HEK293 (cell line): ENCODE results near the gene MACF1.

Source experiments
- CTCF ChIA-PET: fragments of 350-600 bp; formaldehyde crosslinking; extraction: SDS; loops from one replicate; lab custom pipeline; 2021; ENCODE audit warnings: antibody characterized with exemption; lab: Yijun Ruan, JAX
- POLR2A ChIA-PET: fragments of 300-600 bp; formaldehyde crosslinking; extraction: SDS; loops from one replicate; lab custom pipeline; 2020; ENCODE audit warnings: antibody characterized with exemption, inconsistent platforms; lab: Yijun Ruan, JAX
- H3K27ac ChIP-seq: fragments of 200-500 bp; sonication (Bioruptor generic); 2 replicates; pipeline ENCODE4 v1.5.1; 2014; ENCODE audit warnings: low read depth, low read length, control low read depth, inconsistent platforms; ENCODE audit errors: extremely low read depth
- H3K36me3 ChIP-seq, 2 experiments: fragments of 200-500 bp in 1 of 2; sonication (Bioruptor generic) in 1 of 2; 1 replicate in 1 of 2; 2 replicates in 1 of 2; pipeline ENCODE4 v1.5.1; 2014 to 2017; ENCODE audit warnings: inconsistent platforms in 2 of 2, low read length in 2 of 2; ENCODE audit not compliant: control insufficient read depth in 2 of 2, insufficient read depth in 1 of 2
- H3K4me1 ChIP-seq: fragments of 200-500 bp; sonication (Bioruptor generic); 2 replicates; pipeline ENCODE4 v1.5.1; 2014; ENCODE audit warnings: mild to moderate bottlenecking, low read length, inconsistent platforms; ENCODE audit not compliant: control insufficient read depth, insufficient read depth
- H3K4me3 ChIP-seq: 2 replicates; pipeline ENCODE4 v1.5.1; 2011; ENCODE audit warnings: low read depth, mild to moderate bottlenecking, control low read depth, low read length, moderate library complexity
- H3K9me3 ChIP-seq: fragments of 200-500 bp; sonication (Bioruptor generic); 2 replicates; pipeline ENCODE4 v1.5.1; 2014; ENCODE audit warnings: low read depth, low read length, inconsistent platforms; ENCODE audit not compliant: control insufficient read depth, insufficient read depth
- BCL6B ChIP-seq: fragments of 450-650 bp; formaldehyde crosslinking; IDR thresholded peaks from 2 replicates; pipeline ENCODE4 v1.5.1; 2017; ENCODE audit warnings: missing biosample characterization, missing genetic modification characterization
- FEZF1 ChIP-seq: fragments of 450-650 bp; formaldehyde crosslinking; IDR thresholded peaks from 2 replicates; pipeline ENCODE4 v1.5.1; 2016; ENCODE audit warnings: missing biosample characterization, missing genetic modification characterization
- GLI2 ChIP-seq: fragments of 450-650 bp; formaldehyde crosslinking; IDR thresholded peaks from 2 replicates; pipeline ENCODE4; 2017; ENCODE audit warnings: missing biosample characterization, missing genetic modification characterization, low read depth, borderline replicate concordance
- MEIS1 ChIP-seq: sonication (generic); formaldehyde crosslinking; IDR thresholded peaks from 2 replicates; pipeline ENCODE4 v1.8.1; 2022; ENCODE audit warnings: missing genetic modification reagents, mild to moderate bottlenecking, borderline replicate concordance
- PATZ1 ChIP-seq: fragments of 450-650 bp; formaldehyde crosslinking; IDR thresholded peaks from 2 replicates; pipeline ENCODE4 v1.5.1; 2016; ENCODE audit warnings: missing biosample characterization, missing genetic modification characterization
- REPIN1 ChIP-seq: fragments of 450-650 bp; formaldehyde crosslinking; IDR thresholded peaks from 2 replicates; pipeline ENCODE4 v1.5.1; 2017; ENCODE audit warnings: missing biosample characterization, missing genetic modification characterization, low read depth
- YY1 ChIP-seq: fragments of 450-650 bp; formaldehyde crosslinking; IDR thresholded peaks from 2 replicates; pipeline ENCODE4 v1.5.1; 2018; ENCODE audit warnings: missing biosample characterization, missing genetic modification characterization
- YY2 ChIP-seq: fragments of 450-650 bp; formaldehyde crosslinking; IDR thresholded peaks from 2 replicates; pipeline ENCODE4 v1.5.1; 2016; ENCODE audit warnings: missing biosample characterization, missing genetic modification characterization
- ZBTB17 ChIP-seq: fragments of 450-650 bp; formaldehyde crosslinking; IDR thresholded peaks from 2 replicates; pipeline ENCODE4 v1.5.1; 2016; ENCODE audit warnings: missing biosample characterization, missing genetic modification characterization
- ZNF121 ChIP-seq: fragments of 450-650 bp; formaldehyde crosslinking; IDR thresholded peaks from 2 replicates; pipeline ENCODE4 v1.5.1; 2016; ENCODE audit warnings: missing biosample characterization, missing genetic modification characterization
- ZNF155 ChIP-seq: fragments of 450-650 bp; formaldehyde crosslinking; IDR thresholded peaks from 2 replicates; pipeline ENCODE4 v1.5.1; 2016; ENCODE audit warnings: missing biosample characterization, missing genetic modification characterization
- ZNF169 ChIP-seq: fragments of 450-650 bp; formaldehyde crosslinking; IDR thresholded peaks from 2 replicates; pipeline ENCODE4 v1.5.1; 2016; ENCODE audit warnings: missing biosample characterization, missing genetic modification characterization
- ZNF18 ChIP-seq: fragments of 450-650 bp; formaldehyde crosslinking; IDR thresholded peaks from 2 replicates; pipeline ENCODE4 v1.5.1; 2016; ENCODE audit warnings: missing biosample characterization, missing genetic modification characterization
- ZNF184 ChIP-seq: fragments of 450-650 bp; IDR thresholded peaks from 2 replicates; pipeline ENCODE4 v1.5.1; 2018; ENCODE audit warnings: missing biosample characterization, mild to moderate bottlenecking, missing genetic modification characterization
- ZNF266 ChIP-seq: fragments of 450-650 bp; formaldehyde crosslinking; IDR thresholded peaks from 2 replicates; pipeline ENCODE4 v1.5.1; 2016; ENCODE audit warnings: missing biosample characterization, missing genetic modification characterization, low read depth
- ZNF341 ChIP-seq: fragments of 450-650 bp; formaldehyde crosslinking; IDR thresholded peaks from 2 replicates; pipeline ENCODE4; 2016; ENCODE audit warnings: low read depth, missing biosample characterization, missing genetic modification characterization
- ZNF416 ChIP-seq: fragments of 450-650 bp; formaldehyde crosslinking; IDR thresholded peaks from 2 replicates; pipeline ENCODE4 v1.5.1; 2016; ENCODE audit warnings: missing biosample characterization, missing genetic modification characterization
- ZNF48 ChIP-seq: fragments of 450-650 bp; formaldehyde crosslinking; IDR thresholded peaks from 2 replicates; pipeline ENCODE4 v1.5.1; 2016; ENCODE audit warnings: missing biosample characterization, missing genetic modification characterization
- ZNF658 ChIP-seq: fragments of 450-650 bp; formaldehyde crosslinking; IDR thresholded peaks from 2 replicates; pipeline ENCODE4; 2016; ENCODE audit warnings: missing biosample characterization, missing genetic modification characterization
- ZNF660 ChIP-seq: fragments of 450-650 bp; IDR thresholded peaks from 2 replicates; pipeline ENCODE4 v1.5.1; 2018; ENCODE audit warnings: missing biosample characterization, mild to moderate bottlenecking, missing genetic modification characterization
- ZNF791 ChIP-seq: fragments of 450-650 bp; formaldehyde crosslinking; IDR thresholded peaks from 2 replicates; pipeline ENCODE4 v1.5.1; 2016; ENCODE audit warnings: missing biosample characterization, missing genetic modification characterization

MACF1 gene

GRCh38 chr1:39317111-39317510 lies 112.6 kb downstream of the MACF1 start:
- Histone ChIP-seq H3K36me3 (peaks cover 17 to 89% of the 10 kb centered on the region in 2 experiments; a peak in 2 of 3 replicates), H3K9me3 (no peaks in the 10 kb centered on the region), H3K4me1 (no peaks in the 10 kb centered on the region), H3K4me3 (no peak overlapping the region), H3K27ac (no peak overlapping the region)
- ChIA-PET CTCF (interaction anchor here (0.5 to 1.3 kb wide), 4 partner anchors 12 to 51 kb away, joined by 3 to 5 read pairs (median 4); no protein-coding TSS in a partner anchor), POLR2A (no interaction called here)
- TF ChIP-seq PATZ1 (tag by site-specific recombination) (no peak), YY2 (no peak), ZNF791 (tag by site-specific recombination) (no peak), ZNF184 (tag by site-specific recombination) (no peak), ZNF18 (tag by site-specific recombination) (no peak), BCL6B (tag by site-specific recombination) (no peak), REPIN1 (no peak), FEZF1 (no peak), ZNF341 (no peak), ZNF121 (tag by site-specific recombination) (no peak), ZNF266 (tag by site-specific recombination) (no peak), ZNF658 (no peak), YY1 (no peak), ZNF660 (tag by site-specific recombination) (no peak), ZNF155 (tag by site-specific recombination) (no peak), ZNF416 (tag by site-specific recombination) (no peak), ZNF48 (tag by site-specific recombination) (no peak), ZNF169 (tag by site-specific recombination) (no peak), MEIS1 (CRISPR knock-in tag) (no peak)

GRCh38 chr1:39317910-39318633 lies 113.6 kb downstream of the MACF1 start:
- no peak overlapping the region for H3K4me3 ChIP-seq
- CTCF ChIA-PET, result interaction anchor here (0.5 to 1.3 kb wide), 5 partner anchors 13 to 221 kb away, joined by 3 to 4 read pairs (median 3); no protein-coding TSS in a partner anchor
- peak; percentile 97 for TF ChIP-seq ZBTB17 (tag by site-specific recombination)
- TF ChIP-seq GLI2 (tag by site-specific recombination), result no peak
- POLR2A ChIA-PET, result no interaction called here
- no peaks in the 10 kb centered on the region for H3K9me3 ChIP-seq
- H3K36me3 ChIP-seq, result peaks cover 13 to 90% of the 10 kb centered on the region in 2 experiments; a peak in 2 of 3 replicates
- no peak overlapping the region for H3K27ac ChIP-seq
- H3K4me1 ChIP-seq, result no peaks in the 10 kb centered on the region
